NCI-H2107 treated with DMSO at 0.1 percent for 48 hours (cell line): ENCODE measurements around the gene YIPF3.
"Not testable (repeated sequence)": the region's sequence is repeated elsewhere in the genome, so short reads cannot be mapped to it uniquely, and the experiment has no call there.

ENCODE experiments used
- DNase-seq: peaks from one replicate; lab custom pipeline; 2025; ENCODE audit not compliant: unreplicated experiment; lab: John Stamatoyannopoulos, UW

The YIPF3 gene

DNA sequence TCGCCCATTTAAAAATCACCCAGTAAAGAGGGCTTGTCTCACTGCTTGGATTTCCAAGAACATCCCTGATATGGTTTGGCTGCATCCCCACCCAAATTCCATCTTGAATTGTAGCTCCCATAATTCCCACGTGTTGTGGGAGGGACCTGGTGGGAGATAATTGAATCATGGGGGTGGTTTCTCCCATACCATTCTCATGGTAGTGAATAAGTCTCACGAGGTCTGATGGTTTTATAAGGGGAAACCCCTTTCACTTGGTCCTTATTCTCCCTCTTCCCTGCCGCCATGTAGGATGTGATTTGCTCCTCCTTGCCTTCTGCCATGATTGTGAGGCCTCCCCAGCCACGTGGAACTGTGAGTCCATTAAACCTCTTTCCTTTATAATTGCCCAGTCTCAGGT, 49.5 kb downstream of the YIPF3 start:
- DNase-seq = not testable (repeated sequence)

DNA sequence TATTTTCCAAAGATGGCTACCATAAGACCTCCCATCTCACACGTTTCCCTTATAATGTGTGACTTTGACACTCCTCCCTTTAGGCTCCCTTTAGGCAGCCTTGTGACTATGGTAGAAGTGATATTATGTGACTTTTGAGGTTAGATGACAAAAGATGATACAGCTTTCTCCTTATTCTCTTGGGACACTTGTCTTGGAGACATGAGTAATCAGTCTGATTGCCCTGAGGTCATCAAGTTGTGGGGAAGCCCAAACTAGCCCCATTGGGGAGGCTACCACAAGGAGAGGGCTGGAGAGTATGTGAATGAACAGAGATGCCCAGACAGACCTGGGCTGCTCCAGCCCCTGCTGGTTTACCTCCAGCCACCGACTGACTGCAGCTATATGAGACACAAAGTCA, 50.8 kb downstream of the YIPF3 start:
- DNase-seq = no peak

DNA sequence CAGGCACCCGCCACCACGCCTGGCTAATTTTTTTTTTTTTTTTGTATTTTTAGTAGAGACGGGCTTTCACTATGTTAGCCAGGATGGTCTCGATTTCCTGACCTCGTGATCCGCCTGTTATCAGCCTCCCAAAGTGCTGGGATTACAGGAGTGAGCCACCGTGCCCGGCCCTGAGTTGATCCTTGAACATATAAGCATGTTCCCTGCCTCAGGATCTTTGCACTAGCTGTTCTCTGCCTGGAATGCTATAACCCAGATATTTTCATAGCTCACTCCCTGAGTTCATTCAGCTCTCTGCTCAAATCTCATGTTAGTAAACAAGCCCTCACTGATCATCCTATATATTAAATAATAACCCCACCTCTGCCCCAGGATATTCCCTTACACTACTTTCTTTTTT, 52.4 kb downstream of the YIPF3 start:
- no peak for DNase-seq

DNA sequence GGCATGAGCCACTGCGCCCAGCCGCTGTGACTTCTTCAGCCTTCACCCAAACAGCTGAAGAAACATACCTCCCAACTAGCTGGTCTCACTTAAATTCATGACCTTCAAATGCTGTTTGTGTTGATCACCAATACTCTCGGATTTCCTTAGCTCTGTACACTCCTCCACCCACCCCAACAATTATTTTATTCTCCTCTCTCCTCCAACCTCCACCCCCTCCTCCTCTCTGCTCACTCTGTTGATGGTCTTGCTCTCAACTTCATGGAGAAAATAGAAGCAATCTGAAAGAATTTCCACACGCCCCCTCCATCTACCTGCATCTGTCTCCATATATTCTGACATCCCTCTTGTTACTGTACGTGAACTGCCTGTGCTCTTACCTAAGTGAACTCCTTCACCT, 54.8 kb downstream of the YIPF3 start:
- no peak for DNase-seq
